ENCODE measurements around the gene C1orf159. TPM values are rescaled to one million over a fixed set of nuclear protein-coding genes. Genes with fewer than 3 reads are reported as not detected.
A peak's percentile ranks its signal among the peaks of the same experiment; 100 is the strongest.

The C1orf159 gene
- total RNA-seq, 2 donors from 2014 or later: 8.8 to 13.2 TPM

DNA sequence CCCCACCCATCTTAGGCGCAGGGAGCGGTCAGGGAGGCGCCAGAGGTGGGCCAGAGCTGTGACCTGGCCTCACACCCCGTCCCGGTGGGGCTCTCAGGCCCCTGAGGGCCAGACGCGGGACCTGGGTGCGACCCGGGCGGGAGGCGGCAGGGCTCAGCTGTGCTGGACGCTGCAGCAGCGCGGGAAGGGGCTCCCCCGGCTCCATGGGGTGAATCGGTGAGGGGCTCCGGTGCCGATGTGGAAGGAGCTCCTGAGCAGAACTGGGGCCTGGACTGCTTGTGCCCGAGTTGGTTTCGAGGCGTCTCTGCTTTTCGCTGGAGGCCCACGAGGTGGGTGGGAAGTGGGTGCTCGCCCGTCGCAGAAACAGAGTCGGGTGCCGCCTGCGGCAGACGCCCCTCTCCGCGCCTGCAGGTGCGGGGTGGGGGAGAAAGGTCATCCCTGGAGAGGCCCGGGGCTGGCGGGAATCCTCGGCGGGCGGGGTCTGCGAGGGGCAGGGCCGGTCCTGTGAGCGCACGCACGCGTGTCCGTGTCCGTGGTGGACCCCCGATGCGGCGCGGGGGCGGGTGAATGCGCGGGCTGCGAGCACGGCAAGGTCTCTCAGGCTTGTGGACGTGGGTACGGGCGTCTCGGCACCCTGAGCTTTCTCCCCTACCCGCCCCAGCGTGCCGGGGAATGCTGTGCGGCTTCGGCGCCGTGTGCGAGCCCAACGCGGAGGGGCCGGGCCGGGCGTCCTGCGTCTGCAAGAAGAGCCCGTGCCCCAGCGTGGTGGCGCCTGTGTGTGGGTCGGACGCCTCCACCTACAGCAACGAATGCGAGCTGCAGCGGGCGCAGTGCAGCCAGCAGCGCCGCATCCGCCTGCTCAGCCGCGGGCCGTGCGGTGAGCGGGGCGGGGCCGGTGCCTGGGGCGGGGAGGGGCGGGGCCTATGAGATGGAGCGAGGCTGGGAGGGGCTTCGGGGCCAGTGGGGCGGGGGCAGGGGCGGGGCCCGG, 75.6 kb downstream of the C1orf159 start:
- peak; percentile 67 to 80 (median 74) for DNase-seq
- H3K27me3 ChIP-seq: no peaks in the 10 kb centered on the region
- H3K9me3 ChIP-seq: no peaks in the 10 kb centered on the region
- no peak overlapping the region for H3K4me3 ChIP-seq
- peak; percentile 85 for ATAC-seq
- intact Hi-C loops (cut with DNase I): no loop called here
- peaks cover 23% of the 10 kb centered on the region for H3K4me1 ChIP-seq
- no peaks in the 10 kb centered on the region for H3K36me3 ChIP-seq (replicated peaks in 1 of 2; ENCODE audit: insufficient read depth in 1 of 2, low read depth in 2 of 2)
- peak overlapping the region in 1 of 4 donors; percentile 14 for H3K27ac ChIP-seq
- 13 to 65% methylated on average over 8 to 83 of the region's 99 CpGs for WGBS, 2 donors
- TF ChIP-seq, protein P1, sequence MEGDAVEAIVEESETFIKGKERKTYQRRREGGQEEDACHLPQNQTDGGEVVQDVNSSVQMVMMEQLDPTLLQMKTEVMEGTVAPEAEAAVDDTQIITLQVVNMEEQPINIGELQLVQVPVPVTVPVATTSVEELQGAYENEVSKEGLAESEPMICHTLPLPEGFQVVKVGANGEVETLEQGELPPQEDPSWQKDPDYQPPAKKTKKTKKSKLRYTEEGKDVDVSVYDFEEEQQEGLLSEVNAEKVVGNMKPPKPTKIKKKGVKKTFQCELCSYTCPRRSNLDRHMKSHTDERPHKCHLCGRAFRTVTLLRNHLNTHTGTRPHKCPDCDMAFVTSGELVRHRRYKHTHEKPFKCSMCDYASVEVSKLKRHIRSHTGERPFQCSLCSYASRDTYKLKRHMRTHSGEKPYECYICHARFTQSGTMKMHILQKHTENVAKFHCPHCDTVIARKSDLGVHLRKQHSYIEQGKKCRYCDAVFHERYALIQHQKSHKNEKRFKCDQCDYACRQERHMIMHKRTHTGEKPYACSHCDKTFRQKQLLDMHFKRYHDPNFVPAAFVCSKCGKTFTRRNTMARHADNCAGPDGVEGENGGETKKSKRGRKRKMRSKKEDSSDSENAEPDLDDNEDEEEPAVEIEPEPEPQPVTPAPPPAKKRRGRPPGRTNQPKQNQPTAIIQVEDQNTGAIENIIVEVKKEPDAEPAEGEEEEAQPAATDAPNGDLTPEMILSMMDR (IDR thresholded peaks at IDR 0.05): peak in 3 of 7 experiments; percentile 6 to 30 (median 10)
- no peak for TF ChIP-seq POLR2A (IDR thresholded peaks at IDR 0.05)

DNA sequence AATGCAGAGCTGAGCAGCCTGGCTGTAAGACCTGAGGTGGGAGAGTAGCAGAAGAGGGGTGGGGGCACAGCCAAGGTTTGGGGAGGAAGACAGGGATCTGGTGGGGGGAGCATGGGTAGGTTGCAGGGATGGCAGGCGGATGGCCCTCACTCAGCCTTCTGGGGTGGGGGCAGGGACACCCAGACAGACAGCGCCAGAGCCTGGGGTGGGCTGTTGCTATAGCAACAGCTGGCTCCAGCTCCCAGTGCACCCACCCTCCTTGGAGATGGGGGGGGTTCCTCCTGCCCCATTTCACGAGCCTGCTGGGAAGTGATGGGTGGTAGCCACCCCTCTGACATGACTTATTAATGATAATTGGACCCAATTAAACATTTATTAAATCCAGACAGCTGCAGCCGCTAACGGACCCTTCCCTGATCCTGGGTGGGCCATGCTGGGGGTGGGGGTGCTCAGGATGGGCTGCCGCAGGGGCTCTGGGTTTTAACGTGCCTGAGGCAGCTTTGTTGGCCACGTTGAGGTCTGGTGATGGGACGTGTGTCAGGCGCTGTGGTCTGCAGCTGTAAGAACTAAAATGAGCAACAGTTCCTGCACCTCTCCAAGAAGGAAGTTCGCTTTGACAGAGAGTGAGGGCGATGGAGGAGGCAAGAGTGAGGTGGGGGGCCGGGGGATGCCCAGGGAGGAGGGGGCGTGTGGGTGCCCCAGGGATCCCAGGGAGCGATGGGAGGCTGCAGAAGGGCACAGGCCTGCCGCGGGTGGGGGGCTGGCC, 76.6 kb downstream of the C1orf159 start:
- no peak overlapping the region for H3K4me3 ChIP-seq
- ATAC-seq: no peak
- TF ChIP-seq, protein P1 (IDR thresholded peaks at IDR 0.05): no peak
- TF ChIP-seq POLR2A (IDR thresholded peaks at IDR 0.05): no peak
- no peak for DNase-seq
- peaks cover 23% of the 10 kb centered on the region for H3K4me1 ChIP-seq
- intact Hi-C loops (cut with DNase I): loop anchor here (10.0 kb wide), 1 partner anchor 255 kb away; no protein-coding TSS in a partner anchor
- no peaks in the 10 kb centered on the region for H3K9me3 ChIP-seq
- no peak overlapping the region for H3K27ac ChIP-seq
- H3K36me3 ChIP-seq (replicated peaks in 1 of 2; ENCODE audit: insufficient read depth in 1 of 2, low read depth in 2 of 2): no peaks in the 10 kb centered on the region
- WGBS, 2 donors: 60 to 68% methylated on average over 12 to 17 of the region's 17 CpGs
- H3K27me3 ChIP-seq: no peaks in the 10 kb centered on the region

DNA sequence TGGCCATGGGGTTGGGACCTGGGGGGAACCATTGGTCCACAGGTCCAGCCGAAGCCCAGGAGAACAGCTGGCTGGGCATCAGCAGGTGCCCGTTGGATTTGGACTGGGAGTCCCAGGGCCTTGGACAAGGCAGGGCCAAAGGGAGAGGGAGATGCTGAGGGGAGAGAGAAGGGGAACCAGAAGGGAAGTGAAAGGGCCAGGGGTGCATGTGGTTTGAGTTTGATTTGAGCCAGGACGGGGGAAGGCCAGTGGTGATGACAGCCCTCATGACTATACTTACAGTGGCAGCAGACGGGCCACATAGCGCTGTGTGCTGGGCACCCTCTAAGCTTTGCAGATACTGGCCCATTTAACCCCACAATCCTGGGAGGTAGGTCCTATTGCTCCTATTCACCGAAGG, 77.2 kb downstream of the C1orf159 start:
- no peaks in the 10 kb centered on the region for H3K27me3 ChIP-seq
- 87 to 97% methylated on average over 6 of the region's 6 CpGs for WGBS, 2 donors
- intact Hi-C loops (cut with DNase I): loop anchor here (10.0 kb wide), 1 partner anchor 256 kb away; no protein-coding TSS in a partner anchor
- H3K4me1 ChIP-seq: peaks cover 30% of the 10 kb centered on the region
- no peak for ATAC-seq
- no peak overlapping the region for H3K4me3 ChIP-seq
- no peak for DNase-seq
- H3K36me3 ChIP-seq (replicated peaks in 1 of 2; ENCODE audit: insufficient read depth in 1 of 2, low read depth in 2 of 2): no peaks in the 10 kb centered on the region
- H3K9me3 ChIP-seq: no peaks in the 10 kb centered on the region
- no peak overlapping the region for H3K27ac ChIP-seq
- TF ChIP-seq, protein P1 (IDR thresholded peaks at IDR 0.05): no peak
- no peak for TF ChIP-seq POLR2A (IDR thresholded peaks at IDR 0.05)

GRCh38 chr1:1037366-1038327, 78.2 kb downstream of the C1orf159 start:
- peaks cover 37% of the 10 kb centered on the region for H3K4me1 ChIP-seq
- no peak overlapping the region for H3K27ac ChIP-seq
- intact Hi-C loops (cut with DNase I): loop anchor here (10.0 kb wide), 1 partner anchor 257 kb away; no protein-coding TSS in a partner anchor
- TF ChIP-seq, protein P1 (IDR thresholded peaks at IDR 0.05): no peak
- no peak for TF ChIP-seq POLR2A (IDR thresholded peaks at IDR 0.05)
- H3K4me3 ChIP-seq: no peak overlapping the region
- no peaks in the 10 kb centered on the region for H3K27me3 ChIP-seq
- DNase-seq (peak; percentile 44 to 75 (median 60)), ATAC-seq (no peak)
- H3K9me3 ChIP-seq: no peaks in the 10 kb centered on the region
- no peaks in the 10 kb centered on the region for H3K36me3 ChIP-seq (replicated peaks in 1 of 2; ENCODE audit: insufficient read depth in 1 of 2, low read depth in 2 of 2)
- 56 to 83% methylated on average over 9 to 30 of the region's 30 CpGs for WGBS, 2 donors
